GM18951 (cell line): ENCODE results near the gene MEG3.
"Not testable (repeated sequence)": the region's sequence is repeated elsewhere in the genome, so short reads cannot be mapped to it uniquely, and the experiment has no call there.

Experiments used
- POLR2A ChIP-seq: IDR thresholded peaks from 4 replicates; pipeline ENCODE4 v1.6.1; 2011; ENCODE audit warnings: mild to moderate bottlenecking; ENCODE audit not compliant: insufficient read length, insufficient read depth; ENCODE audit errors: extremely low read depth
- in situ Hi-C: fragments of 300-500 bp; cut with MboI; formaldehyde crosslinking; loops from one replicate; pipeline ENCODE4 v1.12.0; 2022; ENCODE audit warnings: low sequenced_read_pairs, mixed read lengths, inconsistent platforms; ENCODE audit not compliant: unreplicated experiment

Gene MEG3

DNA sequence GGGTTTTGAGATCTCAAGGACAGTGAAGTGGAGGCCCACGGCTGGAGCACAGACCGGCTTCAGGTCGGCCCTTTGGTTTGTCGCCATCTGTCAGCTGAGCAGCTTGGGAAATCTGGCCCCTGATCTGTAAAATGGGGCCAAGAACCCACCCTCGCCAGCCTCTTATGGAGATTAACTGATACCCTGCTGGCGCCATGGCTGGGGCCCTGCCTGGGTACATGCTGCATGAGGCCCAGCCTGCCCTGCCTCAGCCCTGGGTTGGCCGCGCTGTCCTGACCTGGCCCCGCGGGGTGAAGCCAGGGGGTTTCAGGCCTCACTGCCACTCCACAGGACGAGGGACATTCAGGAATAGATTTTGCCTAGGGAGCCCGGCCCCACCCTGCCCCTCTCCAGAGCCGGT, 33.9 kb upstream of the MEG3 start:
- no peak for TF ChIP-seq POLR2A
- in situ Hi-C loops: no loop called here

- TF ChIP-seq POLR2A: no peak
- in situ Hi-C loops: no loop called here
These were observed 29.0 kb upstream of the MEG3 start for GRCh38 chr14:100796946-100797345.

DNA sequence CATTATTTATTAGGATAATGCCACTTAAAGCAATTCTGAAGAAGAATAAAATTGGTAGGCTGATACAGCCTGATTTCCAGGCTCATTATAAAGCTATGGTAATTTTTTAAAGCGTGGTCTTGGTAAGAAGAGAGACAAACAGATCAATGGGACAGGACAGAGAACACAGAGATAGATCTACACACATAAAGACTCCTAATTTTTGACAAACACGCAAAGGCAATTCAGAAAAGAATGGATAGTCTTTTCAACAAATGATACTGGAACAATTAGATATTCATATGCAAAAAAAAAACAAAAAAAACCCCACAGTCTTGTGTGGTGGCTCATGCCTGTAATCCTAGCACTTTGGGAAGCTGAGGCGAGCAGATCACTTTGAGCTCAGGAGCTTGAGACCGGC, 25.9 kb upstream of the MEG3 start:
- in situ Hi-C loops: no loop called here
- no peak for TF ChIP-seq POLR2A

GRCh38 chr14:100801433-100801832, 24.5 kb upstream of the MEG3 start:
- in situ Hi-C loops: not testable (repeated sequence)

DNA sequence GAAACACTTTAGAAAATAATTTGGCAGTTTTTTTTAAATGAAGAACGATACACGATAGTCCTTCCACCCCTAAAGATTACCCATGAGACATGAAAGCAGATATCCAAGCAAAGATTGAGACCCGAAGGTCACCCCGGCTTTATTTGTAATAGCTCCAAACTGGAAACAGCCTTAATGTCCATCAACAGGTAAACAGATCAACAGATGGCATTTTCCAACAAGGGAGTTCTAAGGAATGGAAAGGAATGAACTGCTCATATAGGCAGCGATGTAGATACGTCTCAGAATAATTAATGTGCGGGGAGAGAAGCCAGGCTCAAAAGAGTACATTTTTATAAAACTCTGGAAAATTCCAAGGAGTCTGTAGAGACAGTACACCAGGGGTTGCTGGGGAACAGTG, 23.7 kb upstream of the MEG3 start:
- no peak for TF ChIP-seq POLR2A
- in situ Hi-C loops: no loop called here

- no peak for TF ChIP-seq POLR2A
- in situ Hi-C loops: no loop called here
These were observed 23.2 kb upstream of the MEG3 start for GRCh38 chr14:100802766-100803165.

GRCh38 chr14:100803226-100803625, 22.7 kb upstream of the MEG3 start:
- TF ChIP-seq POLR2A: no peak
- in situ Hi-C loops: no loop called here

DNA sequence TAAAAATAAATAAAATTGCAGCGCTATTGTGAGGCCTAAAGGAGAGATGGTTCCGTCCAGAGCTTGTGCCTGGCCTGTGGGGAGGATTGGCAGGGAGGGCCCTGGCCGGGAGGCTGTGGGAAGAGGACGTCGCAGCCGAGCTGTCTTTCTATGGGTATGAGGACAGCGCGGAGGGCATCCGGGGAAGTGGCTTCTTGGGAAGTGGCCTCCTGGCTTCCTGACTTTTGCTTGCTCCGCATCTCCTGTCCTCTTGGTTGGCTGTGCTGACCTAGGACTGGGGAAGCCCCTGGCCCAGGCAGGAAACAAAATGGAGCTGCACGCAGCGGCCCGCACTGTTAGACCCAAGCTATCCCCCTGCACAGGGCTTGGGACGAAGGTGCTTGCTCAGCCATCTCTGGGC, 22.2 kb upstream of the MEG3 start:
- no peak for TF ChIP-seq POLR2A
- in situ Hi-C loops: no loop called here

DNA sequence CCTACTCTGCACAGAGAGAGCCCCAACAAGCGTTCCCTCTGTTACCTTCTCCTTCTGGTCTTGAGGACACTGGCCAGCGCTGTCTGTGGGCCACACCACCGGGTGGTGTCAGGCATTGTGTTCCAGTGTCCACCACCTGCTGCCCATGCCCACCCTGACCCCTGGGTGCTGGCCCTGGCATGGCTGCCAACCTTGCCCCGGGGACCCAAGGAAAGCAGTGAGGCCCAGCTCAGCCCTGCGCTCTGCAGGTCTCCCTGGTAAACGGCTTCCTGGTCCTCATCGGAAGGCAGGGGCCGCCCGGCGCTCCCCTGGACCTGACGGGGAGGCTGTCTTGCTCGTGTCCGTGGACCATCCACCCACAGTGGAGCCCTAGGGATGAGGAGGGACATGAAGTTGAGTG, 21.8 kb upstream of the MEG3 start:
- in situ Hi-C loops: no loop called here

GRCh38 chr14:100804558-100805309, 21.2 kb upstream of the MEG3 start:
- in situ Hi-C loops: no loop called here
- TF ChIP-seq POLR2A: no peak

More for the DNA sequence above, 21.8 kb upstream of the MEG3 start:
- no peak for TF ChIP-seq POLR2A

GRCh38 chr14:100806386-100806785, 19.5 kb upstream of the MEG3 start:
- in situ Hi-C loops: no loop called here
- no peak for TF ChIP-seq POLR2A

GRCh38 chr14:100807496-100807895, 18.4 kb upstream of the MEG3 start:
- TF ChIP-seq POLR2A: no peak
- in situ Hi-C loops: no loop called here

GRCh38 chr14:100807979-100808734, 17.8 kb upstream of the MEG3 start:
- TF ChIP-seq POLR2A: no peak
- in situ Hi-C loops: no loop called here

DNA sequence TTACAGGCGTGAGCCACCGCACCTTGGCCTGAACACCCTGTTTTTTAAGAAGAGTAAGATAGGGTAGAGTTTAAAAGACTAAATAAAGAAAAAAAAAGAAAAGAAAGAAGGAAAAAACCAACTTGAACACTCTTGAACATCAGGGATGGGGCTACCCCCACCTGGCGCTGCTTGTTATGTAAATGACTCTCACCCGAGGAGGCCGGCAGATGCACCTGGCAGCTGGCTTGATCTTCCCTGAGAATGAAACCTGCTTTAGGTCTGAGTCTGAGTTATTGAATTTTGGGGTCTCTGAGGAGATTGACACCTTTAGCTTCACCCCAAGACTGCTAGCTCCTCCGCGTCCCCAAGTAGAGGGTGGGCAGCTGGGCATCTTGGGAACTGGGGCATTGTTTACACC, 15.5 kb upstream of the MEG3 start:
- in situ Hi-C loops: no loop called here
- no peak for TF ChIP-seq POLR2A
